ENCODE results near the gene OLFML2A.

OLFML2A gene

DNA sequence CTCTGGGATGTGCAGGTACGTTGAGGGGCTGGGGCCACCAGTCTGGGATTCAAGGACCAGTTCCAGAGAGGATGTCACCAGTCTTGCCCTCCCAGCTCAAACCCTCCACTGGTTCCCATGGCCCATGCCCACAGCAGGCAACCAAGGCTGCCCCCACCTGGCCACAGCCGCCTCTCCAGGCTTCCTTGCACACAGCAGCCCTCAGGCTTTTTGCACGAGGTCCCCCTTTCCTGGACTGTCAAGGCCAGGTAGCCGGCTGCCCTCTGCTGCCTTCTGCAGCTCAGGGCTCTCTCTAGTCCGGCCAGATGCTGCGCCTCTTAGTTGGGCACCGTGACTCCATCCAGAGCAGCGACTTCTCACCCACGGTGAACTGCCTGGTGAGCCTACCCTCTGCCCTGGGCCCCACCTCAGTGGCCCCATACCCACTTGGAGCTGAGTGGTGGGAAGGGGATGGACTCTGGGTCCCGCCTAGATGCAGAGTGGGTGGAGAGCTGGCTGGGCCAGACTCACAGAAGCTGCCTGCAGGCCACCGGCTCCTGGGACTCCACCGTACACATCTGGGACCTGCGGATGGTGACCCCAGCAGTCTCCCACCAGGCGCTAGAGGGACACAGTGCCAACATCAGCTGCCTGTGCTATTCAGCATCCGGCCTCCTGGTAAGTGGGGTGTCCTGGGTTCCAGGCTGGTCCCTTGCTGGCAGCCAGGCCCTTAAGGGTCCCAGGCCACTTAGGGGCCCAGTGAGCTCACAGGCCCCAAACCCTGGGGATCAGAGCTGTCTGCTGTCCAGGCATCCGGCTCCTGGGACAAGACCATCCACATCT is 79.2 kb downstream of the OLFML2A start:
- no peak for DNase-seq

DNA sequence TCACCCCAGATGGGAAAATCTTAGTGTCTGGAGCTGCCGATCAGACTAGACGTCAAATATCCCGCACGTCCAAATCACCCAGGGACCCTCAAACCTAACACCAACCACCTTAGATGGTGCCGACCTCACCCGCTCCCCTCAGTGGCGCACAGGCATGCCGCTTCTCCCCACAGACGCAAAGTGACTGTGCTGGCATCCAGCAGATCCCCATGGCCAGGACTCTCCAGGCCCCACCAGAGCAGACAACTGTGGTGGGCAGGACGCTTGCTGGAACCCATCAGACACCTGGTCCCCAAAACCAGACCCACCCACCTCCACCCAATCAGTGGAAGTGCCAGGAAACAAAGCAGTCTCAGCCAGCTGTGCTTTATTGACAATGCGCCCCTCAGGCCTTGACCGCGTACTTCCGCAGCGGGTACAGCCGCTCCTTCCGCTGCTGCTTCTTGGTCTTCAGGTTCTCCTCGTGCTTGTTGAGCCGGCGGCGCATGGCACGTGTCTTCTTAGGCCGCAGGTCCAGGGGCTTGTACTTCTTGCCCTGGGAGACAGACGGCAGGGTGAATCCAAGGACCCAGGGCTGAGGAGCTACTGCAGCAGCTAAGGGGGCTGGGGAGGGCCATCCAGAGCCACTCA is 80.7 kb downstream of the OLFML2A start:
- DNase-seq = no peak

GRCh38 chr9:124858330-124859046 is 81.6 kb downstream of the OLFML2A start:
- DNase-seq = no peak

DNA sequence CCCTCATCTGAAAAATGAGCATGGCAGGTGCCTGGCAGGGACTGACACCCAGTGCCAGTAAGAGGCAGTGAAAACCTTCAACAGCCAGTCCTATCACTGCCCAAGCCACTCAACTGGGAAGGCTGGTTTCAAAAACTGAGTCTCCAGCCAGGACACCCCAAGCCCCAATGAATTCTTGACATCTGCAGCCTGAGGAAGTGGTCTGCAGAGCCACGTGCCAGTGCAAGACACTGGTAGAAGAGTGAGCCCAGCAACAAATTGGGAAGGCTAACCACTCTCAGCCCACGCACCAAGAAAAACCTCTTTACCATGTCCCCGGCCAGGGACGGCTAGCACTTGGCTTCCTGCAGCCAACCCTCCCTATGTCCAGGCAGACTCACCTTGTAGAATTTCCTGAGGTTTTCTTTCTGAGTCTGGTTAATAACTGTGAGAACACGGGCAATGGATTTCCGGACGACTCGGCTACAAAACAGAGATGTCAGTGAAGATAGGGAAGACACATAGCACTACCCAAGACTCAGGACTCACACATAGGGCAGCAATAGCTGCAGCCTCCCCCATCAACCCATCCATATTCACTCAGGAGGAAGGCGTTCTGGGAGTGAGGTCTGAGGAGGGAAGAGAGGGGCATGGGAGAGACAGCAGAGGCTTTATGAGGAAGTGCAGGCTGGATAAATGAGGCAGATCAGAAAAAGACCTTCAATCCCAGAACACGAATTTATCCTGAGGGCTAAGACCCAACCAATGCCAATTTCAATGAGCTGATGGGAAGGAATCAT is 83.1 kb downstream of the OLFML2A start:
- no peak for DNase-seq

DNA sequence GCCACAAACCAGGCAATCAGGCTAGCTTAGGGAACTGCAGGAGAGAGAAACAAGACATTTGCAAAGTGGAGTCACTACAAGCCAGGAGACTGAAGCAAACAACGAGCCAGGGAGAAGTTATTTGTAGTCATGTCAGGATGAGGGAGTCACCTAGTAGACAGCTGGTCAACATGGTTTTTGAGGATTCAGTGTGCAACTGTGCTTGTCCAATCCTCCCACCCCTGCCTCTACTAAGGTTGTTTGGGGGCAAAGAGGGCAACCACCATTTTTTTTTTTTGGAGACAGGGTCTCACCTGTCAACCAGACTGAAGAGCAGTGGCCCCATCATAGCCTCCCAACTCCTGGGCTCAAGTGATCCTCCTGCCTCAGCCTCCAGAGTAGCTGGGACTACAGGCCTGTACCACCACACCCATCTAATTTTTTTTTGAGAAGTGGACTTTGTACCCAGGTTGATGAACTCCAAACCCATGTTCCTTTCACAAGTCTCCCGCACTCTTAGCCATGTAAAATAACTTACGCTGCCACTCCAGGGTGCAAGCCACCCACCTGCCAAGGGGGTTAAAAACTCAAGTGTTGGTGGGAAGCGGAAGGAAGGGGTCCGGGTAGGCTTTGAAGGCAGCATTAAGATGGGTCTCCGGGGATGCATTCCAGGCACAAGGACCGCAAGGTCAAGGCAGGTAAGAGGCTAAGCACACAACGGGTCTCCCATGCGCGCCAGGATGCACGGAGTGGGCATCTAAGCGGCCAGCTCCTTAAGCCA is 83.8 kb downstream of the OLFML2A start:
- DNase-seq = no peak

DNA sequence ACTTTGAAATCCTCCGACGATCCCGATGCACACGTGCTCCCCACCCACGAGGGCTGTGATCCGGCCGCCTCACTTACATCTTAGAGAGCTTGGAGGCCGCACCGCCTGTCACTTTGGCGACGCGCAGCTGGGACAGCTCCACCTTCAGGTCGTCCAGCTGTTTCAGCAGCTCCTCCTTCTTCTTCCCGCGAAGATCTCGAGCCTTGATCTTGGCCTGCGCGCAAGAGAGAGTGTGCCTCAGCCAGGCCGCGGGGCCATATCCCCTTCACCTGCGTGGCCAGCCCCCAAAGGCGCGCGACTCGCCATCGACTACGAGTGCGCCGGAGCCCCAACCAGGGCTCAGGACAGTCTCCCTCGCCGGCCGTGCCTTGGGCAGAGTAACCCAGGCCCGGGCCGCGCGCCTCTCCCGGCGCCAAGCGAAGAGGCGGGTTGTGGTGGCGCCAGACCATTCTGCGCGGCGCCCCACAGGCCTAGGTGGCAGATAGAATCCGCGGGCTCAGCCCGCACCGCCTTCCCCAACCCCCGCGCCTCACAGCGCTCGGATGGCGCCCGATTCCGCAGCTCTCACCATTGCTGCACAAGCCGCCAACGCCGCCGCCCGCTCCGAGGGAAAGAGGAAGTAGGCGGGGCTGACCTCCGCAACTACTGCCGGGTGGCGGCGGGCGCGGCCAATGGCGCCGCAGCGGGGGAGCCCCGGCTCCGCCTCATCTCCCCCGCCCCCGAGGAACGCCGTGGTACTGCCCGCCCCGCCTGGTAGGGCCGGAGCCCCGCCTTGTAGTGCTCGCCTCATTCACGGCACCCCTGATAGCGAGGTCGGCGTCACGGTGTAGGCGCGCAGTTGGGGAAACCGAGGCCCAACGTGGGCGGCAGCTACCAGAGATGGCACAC is 84.7 kb downstream of the OLFML2A start, which contains the start of the genes ARPC5L and RPL35:
Gene ARPC5L (plus strand): TSS at position 789 of the 888 bp plus-strand sequence. CDS start 7,161 bp downstream, outside the sequence.
Gene RPL35 (minus strand): TSS at position 616 of the 888 bp plus-strand sequence. CDS start 45 bp downstream, at position 571.
- peak; percentile 95 to 96 for DNase-seq

DNA sequence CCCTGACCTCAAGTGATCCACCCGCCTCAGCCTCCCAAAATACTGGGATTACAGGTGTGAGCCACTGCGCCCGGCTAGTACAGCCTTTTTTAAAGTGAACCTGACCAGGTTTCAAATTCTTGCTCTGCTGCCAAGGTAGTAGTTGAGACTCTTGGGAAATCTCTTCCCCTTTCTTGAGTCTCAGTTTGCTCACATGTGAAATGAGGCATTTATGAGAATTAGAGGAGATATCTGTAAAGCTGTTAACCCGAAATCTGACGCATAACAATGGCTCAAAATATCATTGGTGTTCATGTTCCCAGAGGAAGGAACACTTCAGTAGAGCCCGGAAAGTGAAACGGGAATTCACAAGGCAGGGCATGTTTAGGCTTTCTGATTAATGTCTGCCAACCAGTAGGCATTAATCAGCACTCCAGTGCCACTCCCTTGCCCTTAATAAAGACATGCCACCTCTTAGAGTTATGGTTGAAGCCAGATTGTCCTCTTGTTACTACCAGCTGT is 86.5 kb downstream of the OLFML2A start:
- DNase-seq = no peak
